Thymus (tissue), 11 donors: ENCODE measurements around the gene ACD. TPM values are rescaled to one million over a fixed set of nuclear protein-coding genes. Genes with fewer than 3 reads are reported as not detected.
A peak's percentile ranks its signal among the peaks of the same experiment; 100 is the strongest.

Source experiments
- DNase-seq, 9 donors: peaks; one replicate each; pipeline ENCODE4 v3.0.0-alpha.2; 2013; ENCODE audit warnings: low spot score in 9 of 9, low read depth in 6 of 9, missing footprints in 1 of 9
- H3K27ac ChIP-seq, 2 donors: one replicate each; pipeline ENCODE4 v1.5.1; 2013; ENCODE audit warnings: control low read depth in 1 of 2, low read depth in 1 of 2, low read length in 1 of 2, mild to moderate bottlenecking in 1 of 2, moderate library complexity in 1 of 2
- H3K27me3 ChIP-seq, 2 donors: one replicate each; pipeline ENCODE4 v1.5.1; 2013; ENCODE audit warnings: low read length in 1 of 2; ENCODE audit not compliant: control insufficient read depth in 2 of 2, insufficient read depth in 1 of 2
- H3K36me3 ChIP-seq, 2 donors: one replicate each; pipeline ENCODE4 v1.5.1; 2013; ENCODE audit warnings: low read length in 1 of 2, mild to moderate bottlenecking in 1 of 2, moderate library complexity in 1 of 2; ENCODE audit not compliant: control insufficient read depth in 2 of 2, insufficient read depth in 2 of 2
- H3K4me1 ChIP-seq, 2 donors: one replicate each; pipeline ENCODE4 v1.5.1; 2013; ENCODE audit warnings: low read length in 2 of 2; ENCODE audit not compliant: control insufficient read depth in 2 of 2, insufficient read depth in 2 of 2
- H3K4me3 ChIP-seq, 2 donors: one replicate each; pipeline ENCODE4 v1.5.1; 2013; ENCODE audit warnings: low read length in 2 of 2, control low read depth in 1 of 2, mild to moderate bottlenecking in 1 of 2
- H3K9me3 ChIP-seq, 2 donors: one replicate each; pipeline ENCODE4 v1.5.1; 2013; ENCODE audit warnings: low read length in 1 of 2, mild to moderate bottlenecking in 1 of 2; ENCODE audit not compliant: control insufficient read depth in 2 of 2, insufficient read depth in 1 of 2
- WGBS: extraction: QIAGEN DNeasy Blood & Tissue Kit; methylation state at CpG from one replicate; pipeline ENCODE4 v1.1.7; 2013; 5-methylcytosine and 5-hydroxymethylcytosine counted together
- polyA plus RNA-seq: library from polyadenylated mRNA; stranded (reverse); fragments of 200-250 nt; gene quantifications from one replicate; pipeline ENCODE4 v1.2.3, GENCODE V29; 2013
- total RNA-seq: library from RNA; stranded (reverse); fragments of 120-200 nt; gene quantifications from one replicate; pipeline ENCODE4 v1.2.4, GENCODE V29; 2013
- donor health status: healthy.

Gene ACD
- total and polyA plus RNA-seq, 2 donors: 15.3 to 23.4 TPM

- H3K9me3 ChIP-seq: no peaks in the 10 kb centered on the region
- H3K4me3 ChIP-seq: no peak overlapping the region
- 91% methylated on average over 25 of the region's 25 CpGs for WGBS
- no peak overlapping the region for H3K27ac ChIP-seq
- peaks cover 82 to 96% of the 10 kb centered on the region in 2 donors for H3K36me3 ChIP-seq
- peaks cover 2 to 9% of the 10 kb centered on the region in 2 donors for H3K4me1 ChIP-seq
- peaks cover 0 to 23% of the 10 kb centered on the region in 2 donors for H3K27me3 ChIP-seq
- DNase-seq: no peak
These were observed 6.2 kb downstream of the ACD start for GRCh38 chr16:67653789-67654402.

- no peak overlapping the region for H3K27ac ChIP-seq
- H3K27me3 ChIP-seq: peaks cover 0 to 28% of the 10 kb centered on the region in 2 donors
These were observed 6.8 kb downstream of the ACD start for GRCh38 chr16:67653128-67653788.

GRCh38 chr16:67652578-67653127 is 7.4 kb downstream of the ACD start:
- WGBS: 91% methylated on average over 59 of the region's 59 CpGs
- Histone ChIP-seq H3K9me3 (no peaks in the 10 kb centered on the region), H3K27me3 (peaks cover 0 to 28% of the 10 kb centered on the region in 2 donors), H3K36me3 (peaks cover 80 to 99% of the 10 kb centered on the region in 2 donors), H3K4me3 (no peak overlapping the region), H3K27ac (no peak overlapping the region), H3K4me1 (peaks cover 0 to 6% of the 10 kb centered on the region in 2 donors)
- DNase-seq: peak in 1 of 9 donors; percentile 27

More at GRCh38 chr16:67653128-67653788, 6.8 kb downstream of the ACD start:
- Histone ChIP-seq H3K4me3 (no peak overlapping the region), H3K9me3 (no peaks in the 10 kb centered on the region), H3K36me3 (peaks cover 83 to 99% of the 10 kb centered on the region in 2 donors), H3K4me1 (peaks cover 0 to 6% of the 10 kb centered on the region in 2 donors)
- 96% methylated on average over 68 of the region's 68 CpGs for WGBS
- no peak for DNase-seq

- no peak for DNase-seq
- Histone ChIP-seq H3K36me3 (peaks cover 79 to 99% of the 10 kb centered on the region in 2 donors), H3K4me3 (no peak overlapping the region), H3K4me1 (peaks cover 0 to 6% of the 10 kb centered on the region in 2 donors), H3K27ac (no peak overlapping the region), H3K27me3 (peaks cover 0 to 32% of the 10 kb centered on the region in 2 donors), H3K9me3 (no peaks in the 10 kb centered on the region)
- 96% methylated on average over 4 of the region's 4 CpGs for WGBS
These were observed 8.2 kb downstream of the ACD start for GRCh38 chr16:67651847-67652246.

GRCh38 chr16:67651039-67651438 is 9.0 kb downstream of the ACD start:
- Histone ChIP-seq H3K27ac (no peak overlapping the region), H3K4me1 (peaks cover 0 to 13% of the 10 kb centered on the region in 2 donors), H3K4me3 (no peak overlapping the region), H3K9me3 (no peaks in the 10 kb centered on the region), H3K27me3 (peaks cover 0 to 32% of the 10 kb centered on the region in 2 donors), H3K36me3 (peaks cover 79 to 95% of the 10 kb centered on the region in 2 donors)
- WGBS: 95% methylated on average over 7 of the region's 7 CpGs
- no peak for DNase-seq

- 95% methylated on average over 8 of the region's 8 CpGs for WGBS
- peaks cover 0 to 36% of the 10 kb centered on the region in 2 donors for H3K27me3 ChIP-seq
- no peaks in the 10 kb centered on the region for H3K9me3 ChIP-seq
- no peak overlapping the region for H3K27ac ChIP-seq
- no peak for DNase-seq
- H3K36me3 ChIP-seq: peaks cover 70 to 85% of the 10 kb centered on the region in 2 donors
- H3K4me1 ChIP-seq: peaks cover 6 to 23% of the 10 kb centered on the region in 2 donors
- H3K4me3 ChIP-seq: no peak overlapping the region
These were observed 10.0 kb downstream of the ACD start for GRCh38 chr16:67650023-67650422.

- no peak for DNase-seq
- Histone ChIP-seq H3K4me3 (no peak overlapping the region), H3K4me1 (peaks cover 6 to 25% of the 10 kb centered on the region in 2 donors), H3K9me3 (no peaks in the 10 kb centered on the region), H3K27ac (no peak overlapping the region), H3K27me3 (peaks cover 0 to 36% of the 10 kb centered on the region in 2 donors), H3K36me3 (peaks cover 65 to 80% of the 10 kb centered on the region in 2 donors)
- 95% methylated on average over 34 of the region's 34 CpGs for WGBS
These were observed 10.5 kb downstream of the ACD start for GRCh38 chr16:67649494-67649931.

- H3K4me1 ChIP-seq: peaks cover 6 to 32% of the 10 kb centered on the region in 2 donors
- H3K27me3 ChIP-seq: peaks cover 0 to 30% of the 10 kb centered on the region in 2 donors
- no peak for DNase-seq
These were observed 11.2 kb downstream of the ACD start for GRCh38 chr16:67648764-67649407.

More at GRCh38 chr16:67648764-67649407, 11.2 kb downstream of the ACD start:
- H3K27ac ChIP-seq: no peak overlapping the region
- H3K36me3 ChIP-seq: peaks cover 60 to 73% of the 10 kb centered on the region in 2 donors
- 94% methylated on average over 35 of the region's 35 CpGs for WGBS
- no peaks in the 10 kb centered on the region for H3K9me3 ChIP-seq
- no peak overlapping the region for H3K4me3 ChIP-seq
